Motor neuron (in vitro differentiated cells): ENCODE results near the gene GOLGA1. TPM values are rescaled to one million over a fixed set of nuclear protein-coding genes. Genes with fewer than 3 reads are reported as not detected.
"Not testable (repeated sequence)": the region's sequence is repeated elsewhere in the genome, so short reads cannot be mapped to it uniquely, and the experiment has no call there.

ENCODE experiments used
- ATAC-seq, 8 experiments: fragments of 200-7000 bp; cut with Tn5 transposase; replicated peaks in 6 of 8; 2 replicates each; pipeline ENCODE4 v1.8.0; 2021; ENCODE audit warnings: mild to moderate bottlenecking in 8 of 8, moderate library complexity in 8 of 8
- H3K27ac ChIP-seq, 2 donors: fragments of 250-450 bp; sonication (Bioruptor Pico); 2 replicates each; pipeline ENCODE4 v1.9.0; 2021; ENCODE audit warnings: antibody characterized with exemption in 2 of 2, mild to moderate bottlenecking in 2 of 2, moderate library complexity in 1 of 2
- H3K4me1 ChIP-seq, 2 donors: fragments of 250-450 bp; sonication (Bioruptor Pico); replicated peaks in 1 of 2; 2 replicates each; pipeline ENCODE4 v1.6.1; 2021; ENCODE audit warnings: antibody characterized with exemption in 2 of 2, mild to moderate bottlenecking in 2 of 2, moderate library complexity in 1 of 2
- H3K4me3 ChIP-seq, 5 donors: fragments of 250-450 bp; sonication (Bioruptor Pico); 2 replicates each; pipeline ENCODE4 v1.9.0; 2021; ENCODE audit warnings: antibody characterized with exemption in 5 of 5, mild to moderate bottlenecking in 5 of 5, moderate library complexity in 4 of 5
- WGBS, 10 experiments: fragments of 450-650 bp; shearing (Covaris generic); methylation state at CpG; one replicate each; pipeline ENCODE4 v1.0.0; 2022; 5-methylcytosine and 5-hydroxymethylcytosine counted together
- in situ Hi-C, 9 experiments: fragments of 400-800 bp; cut with MboI; loops; one replicate each; pipeline ENCODE4 v1.15.0; 2021; ENCODE audit warnings: low sequenced_read_pairs in 9 of 9, low pct_unique_long_range_greater_than_20kb in 2 of 9; ENCODE audit not compliant: unreplicated experiment in 9 of 9
- total RNA-seq, 8 experiments: library from RNA; unstranded; fragments of 300-600 nt; gene quantifications; 2 replicates each; pipeline versions ENCODE4 v1.2.3 to v1.2.4, GENCODE V29; 2022

The GOLGA1 gene
- total RNA-seq, 8 experiments from 2014 or later, result 8.8 to 18.8 (median 14.3) TPM

DNA sequence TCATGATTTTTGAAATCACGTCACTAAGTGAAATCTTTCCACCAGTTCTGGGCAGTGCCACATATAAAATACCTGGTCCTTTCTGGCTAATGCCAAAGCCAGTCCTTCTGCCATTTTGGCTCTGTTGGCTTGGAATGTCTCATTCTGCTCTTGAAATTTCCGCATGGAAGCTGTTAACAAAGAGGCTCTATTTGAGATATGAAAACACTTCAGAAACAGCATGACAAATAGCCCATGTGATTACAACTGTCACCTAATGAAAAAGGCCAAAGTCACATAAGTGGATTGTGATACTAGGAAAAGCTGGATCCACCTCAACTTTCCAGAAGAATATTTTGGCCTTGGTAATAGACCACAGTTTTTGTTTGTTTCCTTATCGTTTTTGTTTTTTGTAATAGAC is 12.8 kb downstream of the GOLGA1 start:
- Histone ChIP-seq H3K4me1 (no peaks in the 10 kb centered on the region), H3K27ac (no peak overlapping the region), H3K4me3 (no peak overlapping the region)
- in situ Hi-C loops, result loop anchor here in 2 of 9 experiments (25.0 kb wide), 1 partner anchor 209 kb away; the partner anchor contains the start of gene SCAI (in 2 of the 2)
- ATAC-seq, result no peak
- 45 to 100% (median 95%) methylated on average over 1 to 3 of the region's 3 CpGs for WGBS, 10 experiments

DNA sequence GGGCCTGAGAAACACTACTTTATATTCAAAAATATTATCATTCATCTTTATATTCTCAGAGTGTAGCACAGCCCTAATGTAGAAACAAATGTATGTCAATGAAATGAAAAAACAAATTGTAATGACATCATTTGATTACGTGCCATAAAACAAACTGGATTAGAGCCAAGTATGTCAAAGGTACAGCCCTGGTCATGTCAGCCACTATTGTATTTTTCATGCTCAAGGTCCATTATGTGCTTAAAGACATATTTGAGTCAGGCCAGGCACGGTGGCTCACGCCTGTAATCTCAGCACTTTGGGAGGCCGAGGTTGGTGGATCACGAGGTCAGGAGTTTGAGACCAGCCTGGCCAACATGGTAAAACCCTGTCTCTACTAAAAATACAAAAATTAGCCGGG is 20.5 kb downstream of the GOLGA1 start:
- not testable (repeated sequence) for H3K4me1 ChIP-seq, ATAC-seq, H3K4me3 ChIP-seq, H3K27ac ChIP-seq
- in situ Hi-C loops, result loop anchor here in 1 of 9 experiments (25.0 kb wide), 1 partner anchor 442 kb away; no protein-coding TSS in a partner anchor
- WGBS, 10 experiments, result 76 to 100% (median 95%) methylated on average over 3 to 5 of the region's 6 CpGs; no CpG with 5 or more reads in 4 of the 10 experiments

DNA sequence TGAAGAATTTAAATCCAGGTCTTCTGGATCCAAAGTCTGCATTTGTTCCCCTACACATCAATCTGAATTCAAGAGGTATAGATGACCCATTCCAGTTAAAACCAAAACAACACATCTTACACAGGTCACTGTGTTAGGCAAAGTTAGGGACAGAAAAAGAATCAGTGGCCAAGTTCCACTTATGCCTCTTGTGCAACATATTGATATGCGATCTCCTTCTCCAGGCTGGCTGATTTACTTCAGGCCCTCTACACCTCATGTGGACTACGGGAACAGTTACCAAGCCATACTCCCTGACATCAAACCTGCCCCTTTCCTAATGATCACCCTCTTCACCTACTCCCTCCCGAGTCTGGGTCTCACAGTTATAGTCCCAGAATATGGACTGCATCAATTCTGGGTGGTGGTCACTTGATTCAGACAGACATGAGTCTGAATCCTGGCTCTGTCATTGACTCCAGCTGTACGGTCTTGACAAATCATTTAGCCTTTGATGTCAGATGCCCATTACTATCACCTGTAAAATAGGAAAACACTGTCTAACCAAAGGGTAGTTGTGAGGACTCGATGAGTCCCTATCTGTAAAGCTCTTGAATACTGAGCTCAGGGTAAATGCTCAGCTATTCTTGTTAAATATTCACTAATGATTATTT is 26.0 kb downstream of the GOLGA1 start:
- WGBS, 10 experiments, result 91 to 100% (median 100%) methylated on average over 1 to 5 of the region's 5 CpGs; no CpG with 5 or more reads in 3 of the 10 experiments
- no peak for ATAC-seq
- Histone ChIP-seq H3K4me1 (no peaks in the 10 kb centered on the region), H3K4me3 (no peak overlapping the region), H3K27ac (no peak overlapping the region)
- in situ Hi-C loops, result loop anchor here in 1 of 9 experiments (25.0 kb wide), 1 partner anchor 447 kb away; no protein-coding TSS in a partner anchor

DNA sequence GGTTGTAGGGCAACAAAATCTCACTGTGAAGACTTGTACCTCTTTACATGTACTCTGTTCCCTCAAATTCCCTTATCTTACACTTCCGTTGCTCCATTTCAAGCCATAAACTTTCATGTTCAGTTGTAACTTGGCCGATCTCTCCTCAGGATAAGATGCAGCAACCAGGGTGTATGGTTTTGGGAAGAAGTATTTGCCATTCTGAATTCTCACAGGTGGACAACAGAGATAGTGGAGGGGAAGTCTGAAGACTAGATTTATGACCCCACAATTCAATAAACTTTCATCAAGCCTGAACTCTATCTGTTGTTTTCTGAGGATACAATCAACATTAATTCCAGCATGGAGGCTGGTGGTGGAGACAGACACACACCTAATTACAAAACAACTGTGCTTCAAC is 27.5 kb downstream of the GOLGA1 start:
- in situ Hi-C loops, result loop anchor here in 1 of 9 experiments (25.0 kb wide), 1 partner anchor 449 kb away; no protein-coding TSS in a partner anchor
- WGBS, 10 experiments, result 100% methylated on average over 1 to 2 of the region's 2 CpGs; no CpG with 5 or more reads in 2 of the 10 experiments
- Histone ChIP-seq H3K4me3 (no peak overlapping the region), H3K27ac (no peak overlapping the region), H3K4me1 (no peaks in the 10 kb centered on the region)
- no peak for ATAC-seq

DNA sequence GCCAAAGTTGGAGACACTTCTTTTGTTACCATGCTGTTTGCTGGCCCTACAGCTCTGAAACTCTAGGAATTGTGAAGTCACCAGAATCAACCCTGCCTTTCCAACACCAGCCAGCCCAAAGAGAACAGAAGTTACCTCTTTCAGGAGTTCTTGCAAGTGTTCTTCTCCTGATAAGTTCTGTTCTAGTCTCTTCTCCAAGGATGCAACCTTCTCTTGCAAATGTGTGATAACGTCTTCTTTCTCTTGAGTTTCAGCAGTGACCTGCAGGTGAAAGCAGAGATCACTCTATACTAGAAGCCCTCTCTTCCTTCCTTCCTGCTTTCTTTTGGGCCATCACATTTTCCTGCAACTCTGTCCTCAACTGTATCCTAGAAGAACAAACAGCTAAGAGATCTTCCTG is 29.1 kb downstream of the GOLGA1 start:
- in situ Hi-C loops, result loop anchor here in 1 of 9 experiments (25.0 kb wide), 1 partner anchor 451 kb away; no protein-coding TSS in a partner anchor
- ATAC-seq, result no peak
- no peak overlapping the region for H3K4me3 ChIP-seq
- H3K27ac ChIP-seq, result no peak overlapping the region
- H3K4me1 ChIP-seq, result peaks cover 0 to 5% of the 10 kb centered on the region in 2 donors
- 67 to 100% (median 100%) methylated on average over 1 of the region's 1 CpG; no CpG with 5 or more reads in 1 of the 10 experiments for WGBS, 10 experiments

DNA sequence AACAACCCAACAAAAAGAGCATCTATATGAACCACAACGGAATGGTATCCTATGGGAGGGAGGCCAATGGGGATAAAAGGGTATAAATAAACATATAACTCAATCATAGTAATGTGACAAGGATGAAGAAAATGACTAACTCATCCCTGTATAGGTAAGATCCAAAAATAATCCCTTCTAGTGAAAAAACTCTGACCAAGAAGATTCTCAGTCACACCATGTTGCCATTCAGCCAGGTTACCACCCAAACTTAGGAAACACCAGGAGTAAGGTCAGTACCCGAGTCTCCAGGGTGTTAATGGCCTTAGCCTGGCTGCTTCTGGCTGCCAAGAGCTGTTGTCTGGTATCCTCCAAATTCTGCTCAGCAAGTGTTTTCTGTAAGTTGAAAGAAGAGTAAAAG is 32.8 kb downstream of the GOLGA1 start:
- no peak for ATAC-seq
- no peak overlapping the region for H3K4me3 ChIP-seq
- in situ Hi-C loops, result loop anchor here in 1 of 9 experiments (25.0 kb wide), 1 partner anchor 454 kb away; no protein-coding TSS in a partner anchor
- no peak overlapping the region for H3K27ac ChIP-seq
- peaks cover 0 to 5% of the 10 kb centered on the region in 2 donors for H3K4me1 ChIP-seq
- WGBS, 10 experiments, result 69 to 100% (median 77%) methylated on average over 1 to 2 of the region's 2 CpGs; no CpG with 5 or more reads in 4 of the 10 experiments

DNA sequence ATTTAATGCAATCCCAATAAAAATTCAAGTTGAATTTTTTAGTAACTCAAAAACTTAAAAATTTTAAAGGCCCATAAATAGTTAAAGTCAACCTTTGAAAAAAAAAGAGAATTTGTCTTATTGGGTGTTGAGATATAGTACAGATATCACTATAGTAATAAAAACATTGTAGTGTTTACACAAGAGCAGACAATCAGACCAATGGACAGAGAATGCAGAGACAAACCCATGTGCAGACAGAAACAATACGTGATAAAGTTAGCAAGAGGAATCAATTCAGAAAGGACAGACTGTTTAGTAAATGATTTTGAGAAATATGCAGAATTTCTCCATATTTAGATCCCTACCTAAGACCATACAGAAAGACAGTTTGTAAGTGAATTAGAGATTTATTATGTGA is 33.9 kb downstream of the GOLGA1 start:
- WGBS, 10 experiments, result 80 to 100% (median 91%) methylated on average over 1 of the region's 1 CpG
- Histone ChIP-seq H3K27ac (no peak overlapping the region), H3K4me1 (peaks cover 0 to 5% of the 10 kb centered on the region in 2 donors), H3K4me3 (no peak overlapping the region)
- ATAC-seq, result no peak
- in situ Hi-C loops, result loop anchor here in 1 of 9 experiments (25.0 kb wide), 1 partner anchor 455 kb away; no protein-coding TSS in a partner anchor

DNA sequence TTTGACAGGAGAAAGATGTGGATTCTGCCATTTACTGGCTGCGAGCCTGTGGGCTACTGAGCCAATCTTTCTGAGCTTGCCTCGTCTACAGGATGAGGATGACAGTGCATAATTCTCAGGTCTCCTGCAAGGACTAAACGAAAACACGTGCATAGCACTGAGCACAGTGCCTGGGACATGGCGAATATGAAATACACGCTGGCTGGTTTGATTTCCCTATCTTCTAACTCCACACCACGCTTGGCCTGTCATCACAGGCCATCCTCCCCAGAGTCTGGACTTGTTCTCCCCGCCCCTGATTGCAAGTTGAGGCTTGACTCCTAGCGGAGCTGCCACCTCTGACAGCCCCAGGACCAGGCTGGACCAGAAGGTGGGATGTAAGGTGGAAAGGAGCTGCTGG is 41.0 kb downstream of the GOLGA1 start:
- 93 to 100% (median 96%) methylated on average over 1 to 7 of the region's 9 CpGs; no CpG with 5 or more reads in 5 of the 10 experiments for WGBS, 10 experiments
- Histone ChIP-seq H3K4me3 (no peak overlapping the region), H3K27ac (no peak overlapping the region), H3K4me1 (no peaks in the 10 kb centered on the region)
- in situ Hi-C loops, result loop anchor here in 1 of 9 experiments (25.0 kb wide), 1 partner anchor 462 kb away; no protein-coding TSS in a partner anchor
- no peak for ATAC-seq

DNA sequence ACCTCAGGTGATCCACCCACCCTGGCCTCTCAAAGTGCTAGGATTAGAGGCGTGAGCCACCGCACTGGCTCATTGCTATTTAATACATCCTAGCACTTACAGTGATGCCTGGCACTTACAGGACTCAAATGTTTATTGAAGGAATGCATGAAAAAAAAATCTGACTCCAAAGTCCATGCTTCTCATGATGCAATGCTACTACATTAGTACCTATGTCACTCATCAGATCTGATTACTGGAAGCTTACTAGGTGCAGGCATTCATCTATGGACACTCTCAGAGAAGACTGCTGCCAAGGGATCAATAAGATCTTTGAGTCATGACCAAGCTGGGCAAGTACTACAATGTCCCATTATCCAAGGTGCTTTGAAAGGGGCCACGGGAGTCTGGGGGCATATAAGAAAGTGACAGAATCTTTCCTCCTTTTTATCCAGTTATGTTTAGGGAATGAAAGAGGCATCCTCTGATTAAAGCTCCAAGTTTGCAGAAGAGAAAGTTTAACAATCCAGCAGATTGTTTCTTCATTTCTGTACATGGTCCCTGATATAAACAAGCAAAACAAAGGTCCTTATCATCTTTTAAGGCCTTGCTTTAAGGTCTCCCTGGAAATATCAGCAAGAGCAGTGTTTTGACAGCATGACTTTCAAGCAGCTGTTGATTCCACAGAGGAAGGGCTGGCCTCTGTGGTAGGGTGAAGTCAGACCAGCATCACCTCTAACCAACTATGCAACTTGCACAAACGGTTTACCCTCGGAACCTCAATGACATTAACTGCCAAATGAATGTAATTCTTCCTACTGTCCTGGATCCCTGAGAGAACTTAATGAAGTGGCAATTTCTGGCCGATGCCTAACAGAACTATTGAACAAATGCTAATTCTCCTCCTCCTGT is 43.1 kb downstream of the GOLGA1 start:
- Histone ChIP-seq H3K4me1 (no peaks in the 10 kb centered on the region), H3K27ac (no peak overlapping the region), H3K4me3 (no peak overlapping the region)
- no peak for ATAC-seq
- 38 to 100% (median 86%) methylated on average over 1 to 5 of the region's 6 CpGs for WGBS, 10 experiments
- in situ Hi-C loops, result no loop called here

DNA sequence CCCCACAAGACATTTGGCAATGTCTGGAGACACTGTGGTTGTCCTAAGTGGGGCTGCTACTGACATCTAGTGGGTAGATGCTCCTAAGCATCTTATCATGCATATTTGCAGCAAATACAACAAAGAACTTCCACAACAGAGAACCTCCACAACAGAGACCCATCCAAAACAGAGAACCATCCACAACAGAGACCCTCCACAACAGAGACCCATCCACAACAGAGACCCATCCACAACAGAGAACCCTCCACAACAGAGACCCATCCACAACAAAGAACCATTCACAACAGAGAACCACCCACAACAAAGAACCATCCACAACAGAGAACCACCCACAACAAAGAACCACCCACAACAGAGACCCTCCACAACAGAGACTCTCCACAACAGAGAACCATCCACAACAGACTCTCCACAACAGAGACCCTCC is 46.1 kb downstream of the GOLGA1 start:
- no peak overlapping the region for H3K27ac ChIP-seq
- in situ Hi-C loops, result no loop called here
- ATAC-seq, result peak in 4 of 8 experiments; percentile 58 to 90 (median 77)
- H3K4me3 ChIP-seq, result no peak overlapping the region
- H3K4me1 ChIP-seq, result no peaks in the 10 kb centered on the region

DNA sequence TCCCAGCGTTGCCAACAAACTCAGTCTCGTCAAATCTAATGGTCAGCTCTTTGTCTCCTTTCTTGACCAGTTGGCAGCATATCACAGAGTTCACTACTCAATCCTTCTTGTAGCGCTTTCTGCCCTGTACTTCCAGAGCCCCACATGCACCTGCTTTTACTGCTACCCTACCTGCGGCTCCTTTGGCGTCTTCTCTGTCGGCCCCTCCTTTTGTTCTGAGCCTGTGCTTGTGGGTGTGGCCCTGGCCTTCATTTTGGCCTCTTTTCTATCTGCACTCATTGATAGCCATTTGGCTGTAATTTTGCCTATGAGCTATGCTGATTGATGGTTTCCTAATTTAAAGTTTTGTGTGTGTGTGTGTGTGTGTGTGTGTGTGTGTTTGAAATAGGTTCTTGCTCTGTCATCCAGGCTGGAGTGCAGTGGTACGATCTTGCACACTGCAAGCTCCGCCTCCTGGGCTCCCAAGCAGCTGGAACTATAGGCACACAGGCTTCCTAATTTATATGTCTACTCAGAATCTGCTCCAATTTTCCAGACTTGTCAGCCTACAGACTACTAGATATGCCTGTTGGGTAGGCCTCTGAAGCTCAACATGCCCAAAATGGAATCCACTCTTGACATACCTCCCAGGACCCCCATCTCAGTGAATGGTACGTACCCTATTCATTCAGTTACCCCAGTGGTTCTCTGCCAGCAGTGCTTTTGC is 46.7 kb downstream of the GOLGA1 start:
- no peak overlapping the region for H3K27ac ChIP-seq
- ATAC-seq, result peak in 1 of 8 experiments; percentile 14
- in situ Hi-C loops, result no loop called here
- WGBS, 10 experiments, result 67 to 100% (median 93%) methylated on average over 1 to 6 of the region's 9 CpGs
- no peaks in the 10 kb centered on the region for H3K4me1 ChIP-seq
- H3K4me3 ChIP-seq, result no peak overlapping the region

DNA sequence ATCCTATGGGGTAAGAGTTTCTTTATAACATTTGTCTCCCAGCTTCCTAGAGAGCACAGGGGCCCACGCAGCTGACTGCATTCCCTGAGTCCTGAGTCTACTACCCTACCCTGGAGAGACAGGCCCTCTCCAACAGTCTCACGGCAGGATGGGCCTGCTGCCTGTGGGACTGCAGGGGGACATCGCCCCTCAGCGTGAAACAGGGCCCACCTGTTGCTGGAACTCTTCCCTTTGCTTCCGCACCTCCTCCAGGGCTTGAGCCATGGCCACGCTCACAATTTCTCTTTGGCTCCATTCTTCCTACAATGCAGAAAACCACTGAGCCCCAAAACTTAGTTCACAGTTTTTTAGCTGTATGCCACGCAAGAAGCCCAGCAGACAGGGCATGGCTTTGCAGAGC is 50.7 kb downstream of the GOLGA1 start:
- no peaks in the 10 kb centered on the region for H3K4me1 ChIP-seq
- no peak for ATAC-seq
- H3K4me3 ChIP-seq, result no peak overlapping the region
- in situ Hi-C loops, result no loop called here
- H3K27ac ChIP-seq, result no peak overlapping the region
- WGBS, 10 experiments, result 80 to 100% (median 98%) methylated on average over 1 to 7 of the region's 7 CpGs; no CpG with 5 or more reads in 4 of the 10 experiments
